HCT116 (cell line): ENCODE measurements around the gene C15orf40.

Source experiments
- CTCF ChIP-seq, 3 experiments: fragments of 200-600 bp in 1 of 3; sonication (generic) in 1 of 3; IDR thresholded peaks in 2 of 3; conservative IDR thresholded peaks in 1 of 3; 2 replicates each; pipeline ENCODE4 v1.5.1; 2012 to 2017; ENCODE audit warnings: low read depth in 2 of 3, low read length in 2 of 3, antibody characterized with exemption in 1 of 3, borderline replicate concordance in 1 of 3, control low read depth in 1 of 3, mild to moderate bottlenecking in 1 of 3, mixed read lengths in 1 of 3, mixed run types in 1 of 3, moderate library complexity in 1 of 3; ENCODE audit not compliant: insufficient read depth in 1 of 3
- EZH2 ChIP-seq: fragments of 200-600 bp; sonication (generic); IDR thresholded peaks from 2 replicates; pipeline ENCODE4 v1.6.1; 2017; ENCODE audit warnings: antibody characterized with exemption, mixed run types
- POLR2A ChIP-seq: IDR thresholded peaks from 2 replicates; pipeline ENCODE4 v1.7.0; 2011; ENCODE audit warnings: borderline replicate concordance; ENCODE audit not compliant: insufficient read depth, insufficient read length; ENCODE audit errors: extremely low read depth
- ZBTB33 ChIP-seq: IDR thresholded peaks from 2 replicates; pipeline ENCODE4 v1.6.1; 2011; ENCODE audit warnings: mild to moderate bottlenecking, low read length, moderate library complexity; ENCODE audit not compliant: insufficient replicate concordance; ENCODE audit errors: extremely low read depth
- ZFX ChIP-seq: fragments of 450-650 bp; IDR thresholded peaks from 2 replicates; pipeline ENCODE4 v1.6.1; 2017
- ZNF274 ChIP-seq: fragments of 200-500 bp; sonication (Bioruptor generic); IDR thresholded peaks from 2 replicates; pipeline ENCODE4 v1.6.1; 2014; ENCODE audit warnings: mild to moderate bottlenecking, low read depth, low read length, inconsistent platforms

- TF ChIP-seq CTCF (IDR thresholded peaks at IDR 0.05 in 2 of 3, conservative IDR thresholded peaks at IDR 0.05 in 1 of 3; ENCODE audit: borderline replicate concordance in 1 of 3, insufficient read depth in 1 of 3, low read depth in 2 of 3, low read length in 2 of 3): no peak
- TF ChIP-seq EZH2: no peak
- TF ChIP-seq POLR2A: no peak
- TF ChIP-seq ZFX: no peak
- TF ChIP-seq ZNF274: no peak
- TF ChIP-seq ZBTB33: no peak
Observed at GRCh38 chr15:82968066-82968465, 43.4 kb downstream of the C15orf40 start.
